Uterus (tissue), 2 donors: ENCODE data around the gene UNC13D.

Experiments
- CTCF ChIP-seq, 4 experiments: fragments of 200-600 bp in 2 of 4; fragments of 450-650 bp in 2 of 4; sonication (generic) in 2 of 4; IDR thresholded peaks; one replicate each; pipeline ENCODE4 v1.5.1; 2016 to 2019; ENCODE audit warnings: antibody characterized with exemption in 4 of 4, mild to moderate bottlenecking in 2 of 4, moderate library complexity in 1 of 4
- POLR2A ChIP-seq, 2 donors: fragments of 450-650 bp; IDR thresholded peaks; one replicate each; pipeline ENCODE4 v1.6.1; 2016; ENCODE audit warnings: antibody characterized with exemption in 2 of 2, mild to moderate bottlenecking in 1 of 2, moderate library complexity in 1 of 2

- peak in 1 of 4 experiments; percentile 7 for TF ChIP-seq CTCF (IDR thresholded peaks at IDR 0.05)
- TF ChIP-seq POLR2A (IDR thresholded peaks at IDR 0.05): no peak
These were observed 13.8 kb downstream of the UNC13D start for GRCh38 chr17:75830164-75831031.
